AG10803 (cell line): ENCODE data around the gene LDLRAD4.

Experiments
- DNase-seq: peaks from one replicate; pipeline ENCODE4 v3.0.0; 2010; ENCODE audit warnings: low read depth
- H3K4me3 ChIP-seq: 2 replicates; pipeline ENCODE4 v1.5.1; 2011; ENCODE audit warnings: mild to moderate bottlenecking, low read length, control low read depth
- CTCF ChIP-seq: conservative IDR thresholded peaks from 2 replicates; pipeline ENCODE4 v1.5.1; 2011; ENCODE audit warnings: mild to moderate bottlenecking, low read length, control low read depth, inconsistent platforms

Gene LDLRAD4

DNA sequence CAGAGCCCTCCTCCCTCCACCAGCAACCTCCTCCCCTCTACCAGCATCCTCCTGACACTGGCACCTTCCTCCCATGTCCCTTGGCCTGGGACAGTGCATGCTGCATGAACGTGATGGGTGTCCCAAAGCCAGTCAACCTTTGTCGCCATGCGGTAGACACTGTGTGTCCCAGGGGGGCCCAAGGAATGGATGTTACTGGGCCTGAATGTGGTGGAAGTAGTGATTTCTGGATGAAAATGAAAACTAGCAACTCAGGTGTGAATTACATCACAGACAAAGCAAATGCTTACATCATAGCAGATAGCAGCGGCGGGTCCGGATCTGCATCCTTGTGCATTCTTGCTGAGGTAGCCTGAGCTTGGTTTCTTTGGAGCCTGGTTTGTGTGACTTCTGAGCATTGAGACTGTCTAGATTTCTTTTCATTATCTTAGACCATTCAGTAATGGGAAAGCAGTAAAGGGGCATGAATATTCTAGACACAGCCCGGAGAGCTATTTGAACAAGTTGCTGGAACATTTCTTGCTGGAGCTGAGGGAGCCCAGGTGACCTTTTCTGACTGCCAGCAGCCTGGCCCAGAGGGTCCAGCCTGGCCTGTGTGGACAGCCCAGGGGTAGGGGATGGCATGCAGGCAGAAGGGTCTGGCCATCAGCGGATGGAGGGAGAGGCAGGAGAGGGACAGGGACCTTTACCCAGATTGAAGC is 407.4 kb downstream of the LDLRAD4 start:
- no peak for DNase-seq
- TF ChIP-seq CTCF, result no peak
- no peak overlapping the region for H3K4me3 ChIP-seq

DNA sequence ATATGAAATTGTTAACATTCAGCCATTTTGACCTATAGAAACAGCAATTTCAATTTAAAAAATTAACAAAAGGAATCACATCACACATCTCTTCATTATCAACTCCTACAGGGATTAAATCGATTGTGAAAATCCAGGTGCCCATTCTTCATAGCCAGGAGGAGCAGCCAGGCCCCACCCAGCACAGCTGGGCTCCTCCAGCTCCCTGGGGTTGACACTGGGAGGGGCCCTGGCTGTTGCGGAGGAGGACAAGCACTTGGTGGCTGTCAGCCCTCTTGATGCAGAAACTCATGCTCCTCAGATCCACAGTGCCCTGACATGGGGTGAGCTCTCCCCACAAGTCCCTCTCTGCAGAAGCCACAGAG is 408.0 kb downstream of the LDLRAD4 start:
- H3K4me3 ChIP-seq, result no peak overlapping the region
- DNase-seq, result no peak
- TF ChIP-seq CTCF, result no peak

DNA sequence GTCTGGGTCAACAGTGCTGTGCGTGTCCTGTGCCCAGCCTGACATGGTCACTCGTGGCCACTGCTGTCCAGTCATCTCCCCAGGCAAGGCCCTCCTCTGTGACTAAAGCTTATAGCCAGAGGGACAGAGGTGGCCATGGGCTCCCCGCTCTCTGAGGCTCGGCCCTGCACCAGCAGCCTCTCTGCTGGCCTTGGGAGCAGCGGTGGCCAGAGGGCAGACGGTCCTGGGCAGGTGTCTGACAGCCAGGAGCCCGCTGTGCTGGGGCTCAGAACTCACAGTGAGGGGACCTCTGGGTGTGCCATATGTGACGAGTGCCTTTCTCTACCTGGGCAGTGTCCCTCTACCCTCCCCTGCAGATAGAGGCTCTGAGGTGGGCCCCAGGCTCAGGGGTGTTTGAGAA is 409.1 kb downstream of the LDLRAD4 start:
- no peak overlapping the region for H3K4me3 ChIP-seq
- no peak for DNase-seq
- TF ChIP-seq CTCF, result no peak

DNA sequence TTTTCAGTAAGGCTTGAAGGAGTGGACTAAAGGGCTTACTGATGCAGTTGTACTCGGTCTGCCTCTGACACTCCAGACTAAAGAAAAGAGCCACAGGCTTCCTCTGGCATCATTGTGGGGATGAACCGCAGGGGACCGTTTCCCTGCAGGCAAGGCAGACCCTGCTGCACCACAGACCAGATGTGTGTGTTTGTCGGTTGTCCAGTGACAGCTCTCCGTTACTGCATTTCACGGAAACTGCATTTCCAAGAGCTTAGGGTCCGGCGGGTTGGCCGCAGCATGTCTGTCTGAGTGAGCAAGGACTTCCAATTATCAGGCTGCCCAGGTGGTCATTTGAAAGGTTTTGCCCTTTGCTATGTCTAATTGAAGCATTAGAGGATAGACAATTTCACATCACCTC is 409.7 kb downstream of the LDLRAD4 start:
- TF ChIP-seq CTCF, result no peak
- DNase-seq, result no peak
- no peak overlapping the region for H3K4me3 ChIP-seq

DNA sequence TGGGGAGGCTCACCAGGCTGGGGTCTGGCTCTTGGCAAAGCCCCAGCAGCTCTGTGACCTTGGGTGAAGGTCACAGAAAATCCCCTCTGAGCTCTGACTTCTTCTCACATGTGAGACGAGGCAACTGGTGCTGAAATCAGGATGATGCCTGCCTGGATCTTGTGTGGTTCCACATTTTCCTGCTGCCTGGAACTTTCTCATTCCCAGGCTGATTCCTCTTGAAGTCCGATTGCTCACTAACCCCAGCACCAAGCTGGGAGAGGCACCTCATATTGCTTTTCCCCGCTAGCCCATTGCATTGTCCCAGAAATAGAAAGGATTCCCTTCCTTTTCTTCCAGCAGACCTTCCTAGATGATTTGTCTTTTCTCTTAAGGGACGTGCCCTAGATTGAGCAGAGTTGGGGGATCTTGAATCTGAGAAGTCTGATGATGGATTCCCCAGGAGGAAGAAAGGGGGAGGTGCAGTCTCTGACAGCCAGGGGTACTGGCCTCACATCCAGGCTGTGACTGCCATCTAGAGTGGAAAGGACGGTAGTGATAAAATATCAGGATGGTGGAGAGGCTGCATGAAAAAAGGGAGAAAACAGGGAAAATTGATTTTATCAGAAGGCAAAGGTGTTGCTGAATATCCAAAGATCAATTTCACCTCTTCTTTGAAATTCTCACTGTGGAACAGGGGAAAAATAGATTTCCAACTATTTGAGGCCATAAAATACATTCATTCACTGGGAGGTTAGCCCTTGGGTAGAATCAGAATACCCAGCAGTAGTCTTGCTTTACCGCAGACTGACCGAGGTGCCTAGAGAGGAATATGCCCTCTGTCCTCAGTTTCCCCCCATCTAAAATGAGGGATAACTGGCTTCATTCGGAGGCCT is 411.5 kb downstream of the LDLRAD4 start:
- H3K4me3 ChIP-seq, result no peak overlapping the region
- TF ChIP-seq CTCF, result peak; percentile 91
- DNase-seq, result peak; percentile 54

GRCh38 chr18:13630716-13631268 is 412.2 kb downstream of the LDLRAD4 start:
- DNase-seq, result no peak
- no peak for TF ChIP-seq CTCF
- H3K4me3 ChIP-seq, result no peak overlapping the region

DNA sequence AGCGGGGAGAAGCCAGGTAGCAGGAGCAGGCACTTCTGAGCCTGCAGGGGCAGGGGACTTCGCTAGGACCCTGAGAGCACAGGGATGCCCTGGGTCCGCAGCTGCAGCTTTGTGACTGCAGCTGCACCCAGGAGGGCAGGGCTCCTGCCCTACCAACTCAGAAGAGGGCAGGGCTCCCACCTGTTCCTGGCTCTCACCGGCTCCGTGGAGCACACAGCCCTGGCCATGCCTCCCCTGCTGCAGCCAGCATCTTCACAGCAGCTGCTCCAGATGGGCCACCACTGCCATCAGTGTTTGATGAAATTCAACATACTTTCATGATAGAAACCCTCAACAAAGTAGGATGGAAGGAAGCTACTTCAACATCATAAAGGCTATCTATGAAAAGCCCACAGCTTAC is 415.1 kb downstream of the LDLRAD4 start:
- TF ChIP-seq CTCF, result no peak
- no peak overlapping the region for H3K4me3 ChIP-seq
- no peak for DNase-seq
